Activated CD8-positive, alpha-beta memory T cell treated with anti-CD3 and anti-CD28 coated beads, Interleukin-2, amount 50 U/mL, for 1 hour (primary cell): ENCODE data around the gene ENOX1.

ENCODE experiments used
- DNase-seq: peaks from one replicate; pipeline ENCODE4 v3.0.0-alpha.2; 2020; ENCODE audit errors: extremely low read depth

ENOX1 gene

GRCh38 chr13:43785650-43786471 is 911 bp downstream of the ENOX1 start:
- no peak for DNase-seq

GRCh38 chr13:43785261-43785649 is 1.5 kb downstream of the ENOX1 start:
- no peak for DNase-seq

- DNase-seq = no peak
These were observed 2.3 kb downstream of the ENOX1 start for GRCh38 chr13:43784496-43784895.

GRCh38 chr13:43783820-43784219 is 3.0 kb downstream of the ENOX1 start:
- no peak for DNase-seq

GRCh38 chr13:43782686-43783085 is 4.1 kb downstream of the ENOX1 start:
- no peak for DNase-seq

GRCh38 chr13:43780666-43781065 is 6.1 kb downstream of the ENOX1 start:
- no peak for DNase-seq

- no peak for DNase-seq
These were observed 10.2 kb downstream of the ENOX1 start for GRCh38 chr13:43776501-43777079.

- no peak for DNase-seq
These were observed 10.8 kb downstream of the ENOX1 start for GRCh38 chr13:43776006-43776405.

GRCh38 chr13:43773602-43774001 is 13.2 kb downstream of the ENOX1 start:
- DNase-seq = no peak

GRCh38 chr13:43770871-43771270 is 15.9 kb downstream of the ENOX1 start:
- no peak for DNase-seq

GRCh38 chr13:43769529-43769928 is 17.2 kb downstream of the ENOX1 start:
- DNase-seq = no peak

- DNase-seq = no peak
These were observed 19.3 kb downstream of the ENOX1 start for GRCh38 chr13:43767341-43767931.

- no peak for DNase-seq
These were observed 20.0 kb downstream of the ENOX1 start for GRCh38 chr13:43766725-43767124.

GRCh38 chr13:43764349-43764748 is 22.4 kb downstream of the ENOX1 start:
- no peak for DNase-seq

GRCh38 chr13:43763143-43763759 is 23.5 kb downstream of the ENOX1 start:
- no peak for DNase-seq

GRCh38 chr13:43761616-43762315 is 25.0 kb downstream of the ENOX1 start:
- DNase-seq = no peak

GRCh38 chr13:43760257-43760656 is 26.5 kb downstream of the ENOX1 start:
- no peak for DNase-seq

- DNase-seq = no peak
These were observed 27.9 kb downstream of the ENOX1 start for GRCh38 chr13:43758834-43759233.

GRCh38 chr13:43757266-43757665 is 29.5 kb downstream of the ENOX1 start:
- DNase-seq = no peak

GRCh38 chr13:43755844-43756243 is 30.9 kb downstream of the ENOX1 start:
- no peak for DNase-seq

- no peak for DNase-seq
These were observed 35.1 kb downstream of the ENOX1 start for GRCh38 chr13:43751624-43752023.

GRCh38 chr13:43749503-43749902 is 37.3 kb downstream of the ENOX1 start:
- no peak for DNase-seq
